Measurements from ENCODE around the gene KL. TPM values are rescaled to one million over a fixed set of nuclear protein-coding genes. Genes with fewer than 3 reads are reported as not detected.

The KL gene
- polyA plus RNA-seq, 1 donor (not counting 4 experiments of a cell fraction or from before 2014, with no cell fraction given): not detected

GRCh38 chr13:33103457-33103856 is 87.2 kb downstream of the KL start:
- Histone ChIP-seq H3K9ac (ENCODE audit: control insufficient read depth, extremely low read depth, insufficient read depth, low read length) (no peak overlapping the region), H3K79me2 (ENCODE audit: control insufficient read depth, insufficient read depth, low read length) (no peaks in the 10 kb centered on the region), H3K9me1 (ENCODE audit: control insufficient read depth, extremely low read depth, insufficient read depth, low read length) (no peaks in the 10 kb centered on the region), H3K4me1 (ENCODE audit: control insufficient read depth, extremely low read depth, insufficient read depth, low read length) (no peaks in the 10 kb centered on the region), H4K20me1 (ENCODE audit: control insufficient read depth, extremely low read depth, insufficient read depth, low read length) (no peaks in the 10 kb centered on the region), H2AFZ (ENCODE audit: control insufficient read depth, low read length) (no peak overlapping the region), H3K4me2 (ENCODE audit: control insufficient read depth, extremely low read depth, insufficient read depth, low read depth, low read length) (no peak overlapping the region), H3K36me3 (ENCODE audit: control insufficient read depth in 2 of 2, extremely low read depth in 1 of 2, insufficient read depth in 2 of 2, low read length in 2 of 2) (peaks cover 15 to 17% of the 10 kb centered on the region in 2 experiments), H3K9me3 (ENCODE audit: control insufficient read depth, low read depth, low read length) (no peaks in the 10 kb centered on the region), H3K27me3 (ENCODE audit: control insufficient read depth, extremely low read depth, insufficient read depth, low read length) (no peaks in the 10 kb centered on the region), H3K27ac (ENCODE audit: control insufficient read depth, insufficient read depth, low read length) (no peak overlapping the region), H3K4me3 (ENCODE audit: control insufficient read depth in 2 of 3, extremely low read depth in 1 of 3, insufficient read depth in 2 of 3, low read depth in 1 of 3, low read length in 3 of 3) (no peak overlapping the region)
- no peak for FAIRE-seq
- no peak for DNase-seq (ENCODE audit: low read depth, low spot score)
- TF ChIP-seq CTCF (optimal IDR thresholded peaks at IDR 0.05 in 1 of 3, IDR thresholded peaks at IDR 0.05 in 1 of 3, conservative IDR thresholded peaks at IDR 0.05 in 1 of 3; ENCODE audit: extremely low read depth in 1 of 3, insufficient read depth in 2 of 3, low read length in 3 of 3) (no peak), EZH2 (IDR thresholded peaks at IDR 0.05; ENCODE audit: low read length) (no peak)
- dilution Hi-C loops (cut with MboI; ENCODE audit: extremely low pct_ligation_motif_present, low sequenced_read_pairs): no loop called here

DNA sequence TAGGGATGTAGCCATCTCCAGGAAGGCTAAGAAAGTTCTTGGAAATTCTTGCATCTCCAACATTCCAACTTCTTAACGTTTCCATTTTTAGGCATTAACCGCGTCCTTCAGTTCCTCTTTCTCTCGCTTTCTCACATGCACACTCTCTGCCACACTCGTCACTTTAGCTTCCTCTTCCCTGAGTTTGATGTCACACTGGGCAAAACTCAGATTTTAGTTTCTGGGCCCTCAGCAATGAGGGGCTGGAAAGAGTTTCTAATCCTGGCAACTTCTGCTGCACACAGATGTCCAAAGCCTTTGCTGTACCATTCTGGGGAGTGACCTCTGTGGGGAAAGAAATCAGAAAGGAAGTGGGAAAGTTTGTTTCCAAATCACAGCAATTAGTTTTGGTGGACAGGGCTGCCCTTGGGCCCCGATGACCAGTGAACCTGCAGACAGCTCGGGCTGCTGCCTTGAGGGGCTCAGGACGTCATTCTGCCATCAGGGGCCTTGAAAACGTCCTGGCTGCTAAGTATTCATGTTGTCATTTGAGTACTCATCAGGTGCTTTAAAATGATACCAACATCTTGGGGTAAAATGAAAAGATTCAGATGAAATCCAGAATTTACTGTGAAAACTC is 89.3 kb downstream of the KL start:
- H2AFZ ChIP-seq (ENCODE audit: control insufficient read depth, low read length): no peak overlapping the region
- H3K36me3 ChIP-seq (ENCODE audit: control insufficient read depth in 2 of 2, extremely low read depth in 1 of 2, insufficient read depth in 2 of 2, low read length in 2 of 2): peaks cover 23 to 27% of the 10 kb centered on the region in 2 experiments
- H3K27me3 ChIP-seq (ENCODE audit: control insufficient read depth, extremely low read depth, insufficient read depth, low read length): no peaks in the 10 kb centered on the region
- TF ChIP-seq EZH2 (IDR thresholded peaks at IDR 0.05; ENCODE audit: low read length) (no peak), CTCF (optimal IDR thresholded peaks at IDR 0.05 in 1 of 3, IDR thresholded peaks at IDR 0.05 in 1 of 3, conservative IDR thresholded peaks at IDR 0.05 in 1 of 3; ENCODE audit: extremely low read depth in 1 of 3, insufficient read depth in 2 of 3, low read length in 3 of 3) (no peak)
- H4K20me1 ChIP-seq (ENCODE audit: control insufficient read depth, extremely low read depth, insufficient read depth, low read length): no peaks in the 10 kb centered on the region
- dilution Hi-C loops (cut with MboI; ENCODE audit: extremely low pct_ligation_motif_present, low sequenced_read_pairs): no loop called here
- H3K4me2 ChIP-seq (ENCODE audit: control insufficient read depth, extremely low read depth, insufficient read depth, low read depth, low read length): no peak overlapping the region
- H3K4me1 ChIP-seq (ENCODE audit: control insufficient read depth, extremely low read depth, insufficient read depth, low read length): no peaks in the 10 kb centered on the region
- H3K27ac ChIP-seq (ENCODE audit: control insufficient read depth, insufficient read depth, low read length): no peak overlapping the region
- no peak for FAIRE-seq
- no peak for DNase-seq (ENCODE audit: low read depth, low spot score)
- no peaks in the 10 kb centered on the region for H3K79me2 ChIP-seq (ENCODE audit: control insufficient read depth, insufficient read depth, low read length)
- H3K9me1 ChIP-seq (ENCODE audit: control insufficient read depth, extremely low read depth, insufficient read depth, low read length): no peaks in the 10 kb centered on the region
- no peak overlapping the region for H3K9ac ChIP-seq (ENCODE audit: control insufficient read depth, extremely low read depth, insufficient read depth, low read length)
- H3K9me3 ChIP-seq (ENCODE audit: control insufficient read depth, low read depth, low read length): no peaks in the 10 kb centered on the region
- H3K4me3 ChIP-seq (ENCODE audit: control insufficient read depth in 2 of 3, extremely low read depth in 1 of 3, insufficient read depth in 2 of 3, low read depth in 1 of 3, low read length in 3 of 3): no peak overlapping the region
